ENCODE results near the gene NPPB. TPM values are rescaled to one million over a fixed set of nuclear protein-coding genes. Genes with fewer than 3 reads are reported as not detected.

The NPPB gene
- total RNA-seq, 1 experiment from 2014 or later = not detected

GRCh38 chr1:11881749-11882441 is 23.1 kb upstream of the NPPB start:
- ChIA-PET POLR2A (no interaction called here), CTCF (interaction anchor here (1.0 to 2.1 kb wide), 4 partner anchors 11 to 43 kb away, joined by 3 to 11 read pairs (median 7); no protein-coding TSS in a partner anchor)
- no peak for TF ChIP-seq AR (CRISPR knock-in tag; IDR thresholded peaks at IDR 0.05)
- TF ChIP-seq IRF2 (CRISPR knock-in tag; IDR thresholded peaks at IDR 0.05; ENCODE audit: borderline replicate concordance, low read depth) = no peak
- no peak for TF ChIP-seq E2F4 (CRISPR knock-in tag; IDR thresholded peaks at IDR 0.05; ENCODE audit: borderline replicate concordance, low read depth)
- no peak for TF ChIP-seq CBFB (CRISPR knock-in tag; IDR thresholded peaks at IDR 0.05; ENCODE audit: low read depth)
- TF ChIP-seq MLX (CRISPR knock-in tag; IDR thresholded peaks at IDR 0.05) = no peak
- no peak for TF ChIP-seq CTCF (IDR thresholded peaks at IDR 0.05)
- TF ChIP-seq JAZF1 (CRISPR knock-in tag; IDR thresholded peaks at IDR 0.05) = no peak
- TF ChIP-seq ZNF232 (CRISPR knock-in tag; IDR thresholded peaks at IDR 0.05) = no peak
- TF ChIP-seq ZNF121 (CRISPR knock-in tag; IDR thresholded peaks at IDR 0.05) = no peak
- TF ChIP-seq ZNF317 (CRISPR knock-in tag; IDR thresholded peaks at IDR 0.05; ENCODE audit: borderline replicate concordance, low read depth) = no peak
- TF ChIP-seq KAT7 (CRISPR knock-in tag; IDR thresholded peaks at IDR 0.05; ENCODE audit: borderline replicate concordance) = no peak
- TF ChIP-seq FOXP1 (CRISPR knock-in tag; IDR thresholded peaks at IDR 0.05; ENCODE audit: borderline replicate concordance) = no peak
- no peak for TF ChIP-seq ATF6 (CRISPR knock-in tag; IDR thresholded peaks at IDR 0.05)
- TF ChIP-seq MYBL2 (CRISPR knock-in tag; IDR thresholded peaks at IDR 0.05) = no peak
- no peak for TF ChIP-seq TP53 (CRISPR knock-in tag; IDR thresholded peaks at IDR 0.05)
- Mint-ChIP-seq H3K4me1 (peaks cover 8% of the 10 kb centered on the region), H3K4me3 (no peak overlapping the region), H3K9me3 (peaks cover 11% of the 10 kb centered on the region), H3K27ac (no peak overlapping the region; the same call in 1 of the 2 replicates), H3K27me3 (ENCODE audit: low read depth) (no peaks in the 10 kb centered on the region), H3K36me3 (no peaks in the 10 kb centered on the region)
- DNase-seq (ENCODE audit: low spot score) (no peak), ATAC-seq (no peak)

Data from WTC11 (cell line).